ENCODE results near the gene SPATA13. TPM values are rescaled to one million over a fixed set of nuclear protein-coding genes. Genes with fewer than 3 reads are reported as not detected.

SPATA13 gene
- total RNA-seq, 1 donor from 2014 or later = 9.9 TPM

DNA sequence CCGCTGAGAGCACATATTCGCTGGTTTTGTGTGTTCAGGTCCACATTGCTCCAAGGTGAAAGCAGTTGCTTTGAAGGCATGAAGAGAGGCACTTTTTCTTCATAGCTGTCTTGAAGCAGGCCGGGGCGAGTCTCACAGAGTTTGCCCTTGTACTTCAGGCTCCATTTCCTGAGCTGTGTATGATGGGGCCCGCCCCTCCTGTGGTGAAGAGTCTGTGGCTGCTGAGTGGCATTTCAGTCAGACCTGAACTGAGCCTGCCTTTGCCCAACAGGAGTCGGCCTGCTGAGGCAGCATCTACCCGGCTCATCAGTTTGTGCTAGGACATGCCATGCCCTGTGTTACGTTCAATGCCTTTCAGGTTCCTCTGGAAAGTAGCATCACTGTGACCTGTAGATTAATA lies 104.5 kb downstream of the SPATA13 start:
- no peak for DNase-seq (ENCODE audit: missing footprints)
- no peak for ATAC-seq
- intact Hi-C loops (cut with DNase I) = loop anchor here (5.0 kb wide), 1 partner anchor 42 kb away; the partner anchor contains the start of gene C1QTNF9

DNA sequence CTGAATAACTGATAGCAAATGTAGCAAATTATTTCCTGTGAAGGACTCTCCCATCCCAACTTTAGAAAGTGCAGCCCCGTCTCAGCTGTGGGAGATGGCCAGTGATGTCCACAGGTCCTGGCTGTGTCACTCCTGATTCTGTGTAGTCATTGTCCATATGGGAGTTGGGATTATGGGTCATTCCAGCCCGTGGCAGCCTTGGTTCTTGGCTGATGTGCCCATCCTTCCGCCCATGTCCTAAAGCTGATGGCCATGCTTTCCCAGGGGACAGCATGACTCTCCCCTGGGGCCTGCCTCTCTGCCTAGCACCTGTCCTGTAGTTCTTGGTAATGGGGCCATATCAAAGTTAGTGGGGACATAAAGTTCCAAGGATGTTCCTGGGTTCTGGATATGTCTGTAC lies 104.9 kb downstream of the SPATA13 start:
- intact Hi-C loops (cut with DNase I) = loop anchor here (5.0 kb wide), 1 partner anchor 42 kb away; the partner anchor contains the start of gene C1QTNF9
- ATAC-seq = no peak
- DNase-seq (ENCODE audit: missing footprints) = no peak

DNA sequence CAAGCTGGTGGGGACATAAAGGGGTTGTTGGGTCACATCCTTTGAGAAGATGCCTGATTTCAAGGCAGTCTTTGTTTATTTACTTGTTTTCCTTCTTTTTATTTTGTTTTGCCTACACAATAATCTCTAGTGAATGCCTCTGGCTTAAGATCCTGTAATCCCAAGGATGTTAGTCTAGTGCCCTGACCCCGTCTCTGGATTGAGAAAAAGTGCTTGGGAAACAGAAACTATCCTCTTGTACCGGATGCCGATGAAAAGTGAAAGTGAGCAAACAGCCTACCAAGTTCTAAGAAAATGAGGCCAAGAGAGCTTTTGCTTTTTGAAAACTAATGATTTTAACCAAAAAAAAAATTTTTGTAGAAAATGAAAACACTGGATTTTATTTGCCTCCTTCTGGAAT lies 106.8 kb downstream of the SPATA13 start:
- no peak for ATAC-seq
- intact Hi-C loops (cut with DNase I) = loop anchor here (5.0 kb wide), 1 partner anchor 40 kb away; the partner anchor contains the start of gene C1QTNF9
- DNase-seq (ENCODE audit: missing footprints) = no peak

DNA sequence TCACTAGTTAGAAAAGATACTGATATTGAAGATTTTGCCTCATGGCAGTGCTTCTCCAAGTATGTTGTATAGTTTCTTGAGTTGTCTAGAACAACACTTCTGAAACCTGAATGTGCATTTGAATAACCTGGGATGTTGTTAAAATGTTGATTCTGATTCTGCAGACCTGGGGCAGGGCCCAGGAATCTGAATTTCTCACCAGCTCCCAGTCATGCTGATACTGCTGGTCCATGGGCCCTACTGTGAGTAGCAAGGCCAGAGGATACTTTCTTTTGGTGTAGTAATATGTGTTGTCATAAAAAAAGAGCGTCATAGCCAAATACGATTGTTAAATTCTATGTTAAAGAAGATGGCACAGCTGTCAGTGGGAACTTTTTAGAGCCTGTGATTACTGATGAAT lies 107.3 kb downstream of the SPATA13 start:
- intact Hi-C loops (cut with DNase I) = loop anchor here (5.0 kb wide), 1 partner anchor 40 kb away; the partner anchor contains the start of gene C1QTNF9
- DNase-seq (ENCODE audit: missing footprints) = no peak
- ATAC-seq = no peak

DNA sequence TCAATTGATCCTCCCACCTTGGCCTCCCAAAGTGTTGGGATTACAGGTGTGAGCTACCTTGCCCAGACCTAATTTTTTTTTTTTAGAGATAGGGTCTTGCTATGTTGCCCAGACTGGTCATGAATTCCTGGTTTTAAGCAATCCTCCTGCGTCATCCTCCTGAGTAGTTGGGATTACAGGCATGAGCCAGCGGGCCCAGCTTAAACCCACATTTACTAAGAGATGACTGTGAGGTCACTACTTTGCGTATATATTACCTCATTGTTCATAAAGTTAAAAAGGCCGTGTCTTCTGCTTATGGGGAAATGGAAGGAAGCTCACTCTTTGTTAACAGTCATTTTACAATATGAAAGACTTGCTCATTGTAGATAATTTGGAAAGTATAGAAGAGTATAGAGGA lies 109.3 kb downstream of the SPATA13 start:
- DNase-seq (ENCODE audit: missing footprints) (no peak), ATAC-seq (no peak)
- intact Hi-C loops (cut with DNase I) = loop anchor here (5.0 kb wide), 1 partner anchor 37 kb away; the partner anchor contains the start of gene C1QTNF9

DNA sequence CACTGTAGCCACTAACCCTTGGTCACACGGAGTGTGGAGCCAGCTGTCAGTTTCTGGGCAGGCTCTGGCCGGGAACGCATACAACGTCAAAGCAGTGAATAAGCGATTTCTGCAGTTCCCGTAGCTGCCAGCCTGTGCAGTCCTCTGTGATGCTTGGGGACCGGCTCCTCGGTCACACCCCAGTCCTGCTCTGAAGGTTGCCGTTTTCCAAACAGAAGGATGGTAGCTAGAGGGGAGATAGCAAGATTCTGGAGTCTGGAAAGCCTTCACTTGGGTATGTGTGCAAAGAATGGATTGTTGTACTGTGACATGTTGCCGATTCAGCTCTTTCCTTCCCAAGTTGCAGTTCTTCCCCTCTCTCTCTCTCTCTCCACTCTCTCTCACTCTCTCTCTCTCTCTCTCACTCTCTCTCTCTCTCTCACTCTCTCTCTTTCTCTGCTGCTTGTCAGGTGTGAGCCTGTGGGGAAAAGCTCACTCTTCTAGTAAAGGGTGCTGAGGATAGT lies 110.2 kb downstream of the SPATA13 start:
- ATAC-seq (peak; percentile 82), DNase-seq (ENCODE audit: missing footprints) (peak; percentile 87)
- intact Hi-C loops (cut with DNase I) = no loop called here

DNA sequence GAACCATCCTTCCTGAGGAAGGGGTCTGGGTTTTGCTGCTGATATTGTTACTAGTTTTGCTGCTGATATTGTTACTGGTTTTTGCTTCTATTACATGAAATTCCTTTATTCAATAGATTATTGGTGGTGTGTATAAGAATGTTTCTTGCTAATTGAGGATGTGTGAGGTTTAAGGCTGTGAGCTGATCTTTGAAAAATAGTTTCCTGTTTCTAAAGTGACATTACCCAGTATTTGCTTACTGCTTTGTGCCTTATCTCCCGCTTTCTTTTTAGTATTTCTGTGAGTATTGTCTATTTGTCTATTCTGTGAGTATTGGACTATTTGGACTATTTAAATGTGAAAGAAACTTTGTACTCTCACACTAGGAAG lies 110.7 kb downstream of the SPATA13 start:
- no peak for DNase-seq (ENCODE audit: missing footprints)
- ATAC-seq = no peak
- intact Hi-C loops (cut with DNase I) = no loop called here

DNA sequence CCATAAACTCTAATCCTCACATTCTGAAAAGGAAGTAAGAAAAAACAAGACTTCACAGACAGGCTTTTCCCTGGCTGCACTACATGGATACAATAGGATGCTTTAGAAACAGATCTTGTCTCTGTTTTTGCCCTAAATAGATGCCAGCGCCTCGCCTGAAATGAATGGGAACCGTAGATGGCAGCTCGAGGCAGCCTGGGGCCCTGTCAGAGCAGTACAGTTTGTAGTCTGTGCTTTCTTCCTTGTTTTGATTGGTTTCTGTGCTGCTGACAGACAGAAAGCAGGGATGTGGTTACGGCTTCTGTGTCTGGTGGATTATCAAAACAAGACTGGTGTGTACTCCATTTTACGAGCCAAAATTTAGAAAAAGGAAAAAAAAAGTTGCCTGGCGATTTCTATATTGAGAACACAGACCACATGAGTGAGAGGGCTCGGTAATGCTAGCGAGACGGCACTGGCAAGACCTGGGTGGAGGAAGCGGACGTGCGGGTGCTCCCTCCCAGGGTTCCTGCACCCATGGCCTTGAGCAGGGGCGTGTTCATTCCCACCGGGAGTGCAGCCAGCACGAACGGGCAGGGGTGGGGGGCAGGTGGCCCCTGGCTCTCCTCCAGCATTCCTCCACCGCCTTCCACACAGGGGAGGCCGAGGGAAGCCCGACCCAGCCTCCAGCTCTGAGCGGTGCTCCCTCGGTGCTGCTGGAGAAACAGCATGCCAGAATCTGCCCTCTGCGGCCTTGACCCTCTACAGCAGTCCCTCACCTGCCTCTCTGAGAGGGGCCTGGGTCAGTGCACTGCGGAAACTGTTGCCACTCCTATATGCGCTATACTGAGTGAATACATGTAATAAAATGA lies 111.3 kb downstream of the SPATA13 start:
- ATAC-seq = peak; percentile 77
- peak; percentile 80 for DNase-seq (ENCODE audit: missing footprints)
- intact Hi-C loops (cut with DNase I) = no loop called here

DNA sequence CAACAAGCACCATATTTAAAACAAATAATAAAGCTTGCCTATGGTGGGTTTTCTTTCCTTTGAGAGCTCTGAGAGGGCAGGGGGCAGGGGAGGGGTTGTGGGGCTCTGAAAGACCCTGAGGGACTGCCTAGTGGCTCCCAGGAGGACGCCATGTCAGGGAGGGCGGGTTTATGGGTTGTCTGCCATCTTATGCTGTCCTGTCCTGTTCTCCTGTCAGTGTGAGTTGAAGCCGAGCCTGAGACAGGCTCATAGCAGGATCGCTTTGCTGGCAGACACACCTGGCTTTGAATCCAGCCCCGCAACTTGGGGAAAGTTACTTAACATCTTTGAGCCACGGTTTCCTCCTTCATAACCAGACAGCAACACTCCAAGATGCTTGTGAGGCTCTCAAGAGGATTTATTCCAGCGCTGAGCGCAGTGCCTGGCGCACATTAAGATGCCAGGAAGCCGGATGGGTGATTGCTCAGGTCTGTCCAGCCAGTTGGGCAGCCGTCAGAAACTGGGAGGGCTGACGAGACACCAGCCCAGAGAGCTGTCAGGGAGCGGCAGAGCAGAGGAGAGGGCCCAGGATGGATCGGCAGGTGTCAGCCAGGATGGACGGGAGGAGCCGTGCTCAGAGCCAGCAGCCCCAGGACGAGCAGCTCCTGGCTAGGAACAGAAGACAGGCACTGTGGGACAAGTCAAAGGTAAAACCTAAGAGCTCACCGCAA lies 112.1 kb downstream of the SPATA13 start:
- ATAC-seq (no peak), DNase-seq (ENCODE audit: missing footprints) (no peak)
- intact Hi-C loops (cut with DNase I) = no loop called here

DNA sequence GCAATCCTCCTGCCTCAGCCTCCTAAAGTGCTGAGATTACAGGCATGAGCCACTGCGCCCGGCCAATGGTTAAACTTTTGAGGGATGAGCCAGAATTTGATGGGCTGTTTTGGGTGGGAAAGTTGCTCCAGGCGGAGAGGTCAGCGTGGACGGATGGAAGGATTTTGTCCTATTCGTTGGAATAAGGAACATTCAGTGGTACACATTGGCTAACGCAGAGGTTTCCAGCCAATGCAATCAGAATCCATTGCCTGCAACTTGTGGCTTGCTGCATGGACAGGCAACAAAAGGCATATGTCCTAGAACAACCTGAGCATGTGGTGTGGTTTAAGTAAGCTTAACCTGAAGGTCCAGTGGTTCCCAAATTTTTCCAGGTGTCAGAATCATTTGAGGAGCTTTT lies 113.4 kb downstream of the SPATA13 start:
- intact Hi-C loops (cut with DNase I) = no loop called here
- ATAC-seq = no peak
- no peak for DNase-seq (ENCODE audit: missing footprints)

DNA sequence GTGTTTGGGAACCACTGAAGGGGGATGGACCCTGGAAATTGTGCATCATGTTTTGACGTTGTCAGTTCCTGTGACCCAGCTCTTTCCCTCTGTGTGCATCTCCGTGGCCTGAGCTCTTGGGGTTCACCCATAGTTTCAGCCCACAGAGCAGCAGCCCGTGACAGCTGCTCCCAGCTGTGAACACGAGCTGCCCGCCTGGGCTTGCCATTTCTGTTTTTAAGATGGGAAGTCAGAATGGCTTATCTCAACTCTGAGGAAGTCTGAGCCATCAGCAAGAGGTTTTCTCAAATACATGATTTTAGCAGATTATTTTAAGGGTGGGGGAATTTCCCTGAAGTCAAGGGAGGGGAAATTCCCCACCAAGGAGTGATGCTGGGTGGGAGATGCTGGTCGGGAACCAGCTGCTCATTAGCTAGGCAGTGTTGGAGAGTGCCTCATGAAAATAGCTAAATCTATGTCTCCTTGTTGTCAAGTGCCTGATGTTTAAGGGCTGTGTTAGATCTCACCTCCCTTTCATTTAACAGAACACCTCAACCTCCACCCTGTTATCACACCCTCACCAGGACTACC lies 114.0 kb downstream of the SPATA13 start:
- DNase-seq (ENCODE audit: missing footprints) (peak; percentile 82), ATAC-seq (no peak)
- intact Hi-C loops (cut with DNase I) = no loop called here

DNA sequence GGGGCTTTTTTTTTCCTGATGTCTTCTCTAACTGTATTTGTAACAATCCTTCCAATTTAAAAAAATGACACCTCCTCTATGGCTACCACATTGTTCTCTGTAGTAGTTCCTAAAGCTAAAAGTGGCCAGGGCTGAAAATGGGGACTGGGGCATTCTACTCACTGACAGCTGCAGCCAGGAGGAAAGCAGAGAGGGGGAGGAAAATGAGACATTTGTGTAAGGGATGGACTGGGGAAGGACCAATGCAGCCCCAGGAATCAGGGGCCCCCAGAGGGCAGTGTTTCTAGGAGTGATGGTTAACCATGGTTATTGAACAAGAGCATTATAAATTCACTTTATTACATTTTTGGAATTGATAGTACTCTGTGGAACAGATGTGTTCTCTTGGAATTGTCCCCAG lies 114.5 kb downstream of the SPATA13 start:
- ATAC-seq (no peak), DNase-seq (ENCODE audit: missing footprints) (no peak)
- intact Hi-C loops (cut with DNase I) = no loop called here

DNA sequence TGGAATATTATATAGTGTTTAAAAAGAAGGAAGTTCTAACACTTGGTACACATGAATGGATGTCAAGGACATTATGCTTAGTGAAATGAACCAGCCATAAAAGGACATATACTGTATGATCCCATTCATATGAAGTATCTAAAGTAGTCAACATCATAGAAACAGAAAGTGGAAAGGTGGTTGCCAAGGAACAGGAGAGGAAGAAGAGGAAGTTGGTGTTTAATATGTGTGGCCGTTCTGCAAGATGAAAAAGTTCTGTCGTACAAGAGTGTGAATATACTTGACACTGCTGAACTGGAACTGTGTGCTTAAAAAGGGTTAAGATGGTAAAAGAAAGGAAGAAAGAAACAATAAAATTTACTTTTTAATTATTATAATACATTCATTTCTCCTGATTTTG lies 115.8 kb downstream of the SPATA13 start:
- DNase-seq (ENCODE audit: missing footprints) (no peak), ATAC-seq (no peak)
- intact Hi-C loops (cut with DNase I) = no loop called here

DNA sequence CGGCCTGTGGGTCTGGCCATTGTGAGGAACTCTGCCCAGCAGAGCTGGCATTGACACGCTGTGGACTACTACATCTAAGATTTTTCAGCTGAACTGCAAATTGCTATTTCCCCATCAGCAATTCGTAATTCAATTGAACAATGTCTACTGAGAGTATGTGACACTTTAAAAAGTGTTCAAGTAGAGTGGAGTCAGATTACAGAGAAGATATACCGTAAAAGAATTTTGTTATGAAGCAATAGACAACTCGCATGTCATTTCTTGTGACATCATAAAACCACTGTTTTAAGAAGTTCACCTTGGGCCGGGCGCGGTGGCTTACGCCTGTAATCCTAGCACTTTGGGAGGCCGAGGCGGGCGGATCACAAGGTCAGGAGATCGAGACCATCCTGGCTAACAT lies 116.3 kb downstream of the SPATA13 start:
- DNase-seq (ENCODE audit: missing footprints) (no peak), ATAC-seq (no peak)
- intact Hi-C loops (cut with DNase I) = no loop called here

DNA sequence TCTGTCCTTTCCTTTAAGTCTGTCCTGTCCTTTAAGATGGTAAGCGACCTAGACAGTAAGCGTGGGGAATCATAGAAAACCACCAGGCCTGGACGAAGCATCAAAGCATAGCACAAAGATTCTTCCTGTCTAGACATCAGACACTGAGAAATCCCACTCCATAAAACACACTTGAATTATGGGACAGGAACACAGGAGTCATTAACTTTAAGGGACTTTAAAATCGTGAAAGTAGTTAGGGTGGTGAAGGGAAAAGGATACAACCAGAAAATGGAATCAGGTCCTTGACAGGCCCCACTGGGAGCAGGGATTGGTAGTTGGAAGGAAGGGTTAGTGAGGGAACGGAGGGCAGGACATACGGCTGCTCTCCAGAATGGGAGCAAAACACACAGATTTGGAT lies 117.2 kb downstream of the SPATA13 start:
- no peak for ATAC-seq
- intact Hi-C loops (cut with DNase I) = no loop called here
- DNase-seq (ENCODE audit: missing footprints) = no peak

DNA sequence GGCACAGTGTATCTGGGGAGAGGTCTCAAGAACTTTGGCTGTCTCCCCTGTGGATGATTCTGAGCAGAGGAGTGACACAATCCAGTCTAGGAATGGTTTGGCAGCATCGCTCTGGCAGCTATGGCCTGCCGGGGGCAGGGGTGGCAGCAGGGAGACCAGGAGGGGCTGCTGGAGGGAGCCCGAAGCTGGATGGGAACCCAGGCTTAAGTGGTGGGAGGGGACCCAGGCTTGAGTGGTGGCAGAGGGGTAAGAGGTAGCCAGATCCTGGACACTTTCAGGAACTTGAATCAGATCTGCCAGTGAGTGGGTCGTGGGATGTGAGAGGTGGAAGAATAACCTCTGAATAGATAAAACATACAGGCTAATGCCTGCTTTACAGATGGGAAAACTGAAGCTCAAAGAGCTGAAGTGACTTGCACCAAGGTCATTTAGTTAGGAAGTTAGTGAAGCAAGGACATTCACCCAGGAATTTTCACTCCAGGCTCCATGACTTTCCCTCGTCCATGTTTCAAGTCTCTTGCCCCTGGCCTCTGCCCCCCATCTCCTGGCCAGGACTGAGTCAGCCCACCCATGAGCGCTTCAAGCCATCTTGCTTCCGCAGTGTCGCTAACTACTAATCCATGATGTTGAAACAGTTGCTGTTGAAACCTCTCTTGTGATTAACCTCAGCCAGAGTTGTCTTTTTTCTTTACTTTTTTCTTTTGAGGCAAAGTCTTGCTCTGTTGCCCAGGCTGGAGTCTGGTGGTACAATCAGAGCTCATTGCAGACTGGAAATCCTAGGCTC lies 119.0 kb downstream of the SPATA13 start:
- ATAC-seq = no peak
- intact Hi-C loops (cut with DNase I) = no loop called here
- no peak for DNase-seq (ENCODE audit: missing footprints)

DNA sequence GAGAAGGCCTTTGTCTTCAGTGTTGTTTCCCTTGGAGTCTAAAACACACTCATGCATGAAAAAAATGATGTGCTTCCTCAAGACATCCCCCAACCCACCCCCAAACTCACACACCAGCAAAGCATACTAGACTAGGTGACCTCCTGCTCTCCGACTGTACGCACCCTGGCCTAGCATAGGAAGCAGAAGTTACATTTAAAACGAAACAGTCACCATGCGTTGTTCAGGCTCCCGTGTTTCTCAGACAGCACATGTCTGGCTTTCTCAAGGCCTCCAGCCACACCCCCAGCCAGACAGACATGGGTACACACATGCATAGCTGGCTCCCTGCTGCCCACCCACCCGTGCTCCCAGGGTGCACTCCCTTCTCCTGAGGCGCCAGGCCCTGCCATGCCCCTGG lies 120.2 kb downstream of the SPATA13 start:
- ATAC-seq = no peak
- intact Hi-C loops (cut with DNase I) = no loop called here
- no peak for DNase-seq (ENCODE audit: missing footprints)

DNA sequence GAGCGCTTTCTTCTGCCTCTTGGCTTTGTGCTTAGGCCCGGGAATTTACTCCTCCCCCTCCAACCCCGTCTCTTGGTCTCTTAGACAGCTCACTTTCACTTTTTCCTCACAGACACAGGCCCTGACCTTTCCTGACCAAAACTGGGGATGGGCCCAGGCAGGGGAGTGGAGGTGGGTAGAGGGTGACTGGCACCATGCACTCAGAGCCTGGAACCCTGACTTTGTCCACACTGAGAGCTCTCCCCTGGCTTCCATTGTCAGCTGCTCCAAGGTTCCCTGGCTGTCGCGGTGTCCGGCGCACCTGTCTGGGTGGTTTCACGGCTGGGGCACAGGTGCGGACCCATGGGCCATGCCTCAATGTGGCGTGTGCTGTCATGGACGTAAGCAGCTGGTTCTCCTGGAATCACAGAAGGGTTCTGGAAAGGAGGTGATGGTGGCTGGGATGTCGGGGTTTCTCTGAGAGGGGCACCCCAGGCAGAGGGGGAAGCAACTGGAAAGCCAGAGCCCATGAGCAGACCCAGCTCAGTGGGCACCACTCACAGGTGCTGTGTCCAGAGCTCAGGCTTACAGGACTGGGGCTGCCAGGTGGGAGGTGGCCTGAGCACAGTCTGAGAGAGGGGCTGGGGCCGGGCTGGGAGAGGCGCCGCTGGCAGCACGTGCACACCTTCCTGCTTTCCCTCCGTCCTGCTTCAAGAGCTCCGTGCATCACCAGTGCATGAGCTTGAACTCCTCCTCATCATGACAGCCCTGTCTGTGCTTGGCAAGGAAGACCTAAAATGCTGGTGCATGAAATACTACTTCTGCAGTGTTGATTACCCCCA lies 120.9 kb downstream of the SPATA13 start:
- no peak for ATAC-seq
- DNase-seq (ENCODE audit: missing footprints) = no peak
- intact Hi-C loops (cut with DNase I) = no loop called here

Data from Right ventricle myocardium inferior (tissue), 1 donor.